Heart right ventricle (tissue), 16 donors: Measurements from ENCODE around the gene TEX12. TPM values are rescaled to one million over a fixed set of nuclear protein-coding genes. Genes with fewer than 3 reads are reported as not detected.
A peak's percentile ranks its signal among the peaks of the same experiment; 100 is the strongest.

Experiments used
- ATAC-seq, 8 donors: fragments of 200-7000 bp; cut with Tn5 transposase; one replicate each; pipeline ENCODE4 v1.9.1; 2020; ENCODE audit warnings: mild to moderate bottlenecking in 8 of 8, moderate library complexity in 8 of 8, moderate number of reproducible peaks in 1 of 8
- DNase-seq, 2 donors: peaks; one replicate each; pipeline ENCODE4 v3.0.0-alpha.2; 2020
- H3K27ac ChIP-seq, 10 donors: fragments of 200-600 bp; sonication (generic) in 2 of 10; one replicate each; pipeline versions ENCODE4 v1.5.0 to v1.8.0; 2020 to 2022; ENCODE audit warnings: mild to moderate bottlenecking in 3 of 10
- H3K27me3 ChIP-seq, 7 donors: fragments of 200-600 bp; one replicate each; pipeline ENCODE4 v1.8.0; 2021 to 2022; ENCODE audit warnings: mild to moderate bottlenecking in 2 of 7
- H3K36me3 ChIP-seq, 9 donors: fragments of 200-600 bp; sonication (generic) in 1 of 9; one replicate each; pipeline versions ENCODE4 v1.5.0 to v1.8.0; 2020 to 2022; ENCODE audit warnings: mild to moderate bottlenecking in 2 of 9
- H3K4me1 ChIP-seq, 9 donors: fragments of 200-600 bp; sonication (generic) in 1 of 9; one replicate each; pipeline versions ENCODE4 v1.5.0 to v1.8.0; 2020 to 2022; ENCODE audit warnings: mild to moderate bottlenecking in 4 of 9
- H3K4me3 ChIP-seq, 10 donors: fragments of 200-600 bp; sonication (generic) in 2 of 10; one replicate each; pipeline versions ENCODE4 v1.5.0 to v1.8.0; 2020 to 2022; ENCODE audit warnings: mild to moderate bottlenecking in 7 of 10, moderate library complexity in 2 of 10
- H3K9me3 ChIP-seq, 11 donors: fragments of 200-600 bp in 10 of 11; sonication (generic) in 2 of 11; one replicate each; pipeline versions ENCODE4 v1.5.0 to v1.8.0; 2013 to 2022; ENCODE audit warnings: mild to moderate bottlenecking in 2 of 11, control low read depth in 1 of 11, moderate library complexity in 1 of 11
- WGBS, 2 donors: extraction: QIAGEN DNeasy Blood & Tissue Kit; methylation state at CpG; one replicate each; pipeline ENCODE4 v1.1.7; 2013; ENCODE audit warnings: inconsistent platforms in 1 of 2; 5-methylcytosine and 5-hydroxymethylcytosine counted together
- intact Hi-C, 10 donors: fragments of 100-400 bp; cut with DNase I; formaldehyde crosslinking; loops; one replicate each; pipeline versions ENCODE4 v1.11.1 to v1.14.2; 2022
- polyA plus RNA-seq, 2 donors: library from polyadenylated mRNA; stranded (reverse); fragments of 200-250 nt; gene quantifications; one replicate each; pipeline ENCODE4 v1.2.3, GENCODE V29; 2013
- total RNA-seq, 10 donors: library from RNA; stranded (reverse); fragmentation: NEBNext Ultra II Directional in 3 of 10; extraction: Animal tissue kit (Norgen Biotek cat#: 25700) in 3 of 10; gene quantifications; one replicate each; pipeline versions ENCODE4 v1.2.1 to v1.2.4, GENCODE V29; 2021 to 2023
- TF ChIP-seq, protein P1 (sequence below), 9 donors: fragments of 200-600 bp; sonication (generic) in 2 of 9; IDR thresholded peaks; one replicate each; pipeline versions ENCODE4 v1.5.0 to v1.8.0; 2021 to 2022; ENCODE audit warnings: antibody characterized with exemption in 9 of 9, mild to moderate bottlenecking in 5 of 9, moderate library complexity in 1 of 9
- donor health status: Arrhythmogenic right ventricular cardiomyopathy.
- donor health status: ischemic (EF 13 %, LVEDD 7.1; RV severe dilation, severe dysfunction).
- donor health status: healthy with polysubstance abuse.
- donor health status: DM: no; HTN: yes; CAD: no.
- donor health status: DM: no; HTN: no; CAD: no.
- donor health status: ischemic (EF 25% LVEDD 6.9; RV normal size, moderate dysfunction).
- donor health status: ischemic (EF 25% LVEDD 5.7; RV mildly dilated, moderate dysfunction).
- donor health status: healthy.
- donor health status: DM: yes; HTN: yes; CAD: no.
- donor health status: Ischemic cardiomyopathy.
- donor health status: ischemic (EF 35%, LVEDD 5.7; RV mildly dilated, moderate dysfunction).
- donor health status: nonischemic (EF 11% LVEDD 7.7; RV severe dilation, severe dysfunction).
- donor health status: DM: yes; HTN: yes; CAD: no.
- donor health status: PGD.
- donor health status: ischemic (EF 29% LVEDD 5.4; RV normal size, mild dysfunction).
- donor health status: nonischemic (EF 23%, LVEDD 6.1; RV moderate dilation, normal function).

TEX12 gene
- total and polyA plus RNA-seq, 12 donors = 0.06 to 1.6 (median 0.49) TPM; not detected in 9

- peaks cover 0 to 44% (median 0%) of the 10 kb centered on the region in 9 donors for H3K36me3 ChIP-seq
- WGBS, 2 donors = 82 to 83% methylated on average over 6 of the region's 6 CpGs
- intact Hi-C loops = loop anchor here in 3 of 10 donors (2.0 to 10.0 kb wide), 4 partner anchors 65 to 1079 kb away; no protein-coding TSS in a partner anchor
These were observed 48.4 kb downstream of the TEX12 start for GRCh38 chr11:112215621-112216020.

GRCh38 chr11:112216561-112217105 lies 49.5 kb downstream of the TEX12 start:
- intact Hi-C loops = loop anchor here in 3 of 10 donors (2.0 to 10.0 kb wide), 4 partner anchors 64 to 1078 kb away; no protein-coding TSS in a partner anchor
- H3K4me3 ChIP-seq = no peak overlapping the region
- WGBS, 2 donors = 100% methylated on average over 1 of the region's 1 CpG
- H3K36me3 ChIP-seq = peaks cover 0 to 48% (median 0%) of the 10 kb centered on the region in 9 donors
- H3K27ac ChIP-seq = no peak overlapping the region
- no peaks in the 10 kb centered on the region for H3K9me3 ChIP-seq
- peaks cover 0 to 6% (median 0%) of the 10 kb centered on the region in 9 donors for H3K4me1 ChIP-seq
- H3K27me3 ChIP-seq = no peaks in the 10 kb centered on the region
- DNase-seq (no peak), ATAC-seq (no peak)
- TF ChIP-seq, protein P1, sequence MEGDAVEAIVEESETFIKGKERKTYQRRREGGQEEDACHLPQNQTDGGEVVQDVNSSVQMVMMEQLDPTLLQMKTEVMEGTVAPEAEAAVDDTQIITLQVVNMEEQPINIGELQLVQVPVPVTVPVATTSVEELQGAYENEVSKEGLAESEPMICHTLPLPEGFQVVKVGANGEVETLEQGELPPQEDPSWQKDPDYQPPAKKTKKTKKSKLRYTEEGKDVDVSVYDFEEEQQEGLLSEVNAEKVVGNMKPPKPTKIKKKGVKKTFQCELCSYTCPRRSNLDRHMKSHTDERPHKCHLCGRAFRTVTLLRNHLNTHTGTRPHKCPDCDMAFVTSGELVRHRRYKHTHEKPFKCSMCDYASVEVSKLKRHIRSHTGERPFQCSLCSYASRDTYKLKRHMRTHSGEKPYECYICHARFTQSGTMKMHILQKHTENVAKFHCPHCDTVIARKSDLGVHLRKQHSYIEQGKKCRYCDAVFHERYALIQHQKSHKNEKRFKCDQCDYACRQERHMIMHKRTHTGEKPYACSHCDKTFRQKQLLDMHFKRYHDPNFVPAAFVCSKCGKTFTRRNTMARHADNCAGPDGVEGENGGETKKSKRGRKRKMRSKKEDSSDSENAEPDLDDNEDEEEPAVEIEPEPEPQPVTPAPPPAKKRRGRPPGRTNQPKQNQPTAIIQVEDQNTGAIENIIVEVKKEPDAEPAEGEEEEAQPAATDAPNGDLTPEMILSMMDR (IDR thresholded peaks at IDR 0.05) = no peak

More at GRCh38 chr11:112215621-112216020, 48.4 kb downstream of the TEX12 start:
- Histone ChIP-seq H3K27me3 (no peaks in the 10 kb centered on the region), H3K9me3 (no peaks in the 10 kb centered on the region), H3K4me1 (peaks cover 0 to 6% (median 0%) of the 10 kb centered on the region in 9 donors), H3K27ac (no peak overlapping the region), H3K4me3 (no peak overlapping the region)
- TF ChIP-seq, protein P1 (IDR thresholded peaks at IDR 0.05) = no peak
- no peak for ATAC-seq
- DNase-seq = no peak

DNA sequence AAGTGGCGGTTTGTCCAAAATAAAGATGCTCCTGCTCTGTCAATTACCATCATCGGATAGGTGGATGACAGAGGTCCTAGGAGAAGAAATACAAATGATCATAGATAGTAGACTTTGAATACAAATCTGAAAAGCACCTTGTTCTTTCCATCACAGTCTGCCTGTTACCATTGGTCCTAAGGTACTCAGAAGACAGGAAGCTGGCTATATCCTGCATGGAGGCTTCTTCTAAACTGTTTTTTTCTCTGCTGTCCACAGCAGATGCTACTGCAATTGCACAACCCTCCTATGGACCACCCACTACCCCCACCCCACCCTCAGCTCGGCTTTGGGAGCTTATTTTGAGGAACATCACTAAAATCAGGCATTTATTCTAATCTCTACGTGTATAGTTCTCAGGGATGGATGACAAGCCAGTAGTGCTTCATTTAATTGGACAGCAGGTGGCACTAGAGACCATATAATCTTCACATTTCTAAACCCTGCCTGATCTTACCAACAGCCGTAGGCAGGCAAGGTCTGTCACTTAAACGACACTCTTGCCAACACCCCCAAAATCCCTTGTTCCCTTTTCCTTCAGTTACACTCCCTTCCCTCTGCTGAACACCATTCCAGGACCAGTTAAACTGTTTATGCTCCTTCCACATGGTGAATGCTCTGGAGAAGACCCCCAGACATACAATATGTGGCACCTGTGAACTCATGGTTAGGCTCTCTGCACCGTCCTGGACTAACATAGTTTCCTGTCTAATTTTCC lies 52.5 kb downstream of the TEX12 start:
- H3K9me3 ChIP-seq = no peaks in the 10 kb centered on the region
- H3K27ac ChIP-seq = no peak overlapping the region
- H3K27me3 ChIP-seq = no peaks in the 10 kb centered on the region
- ATAC-seq (peak; percentile 83 to 95 (median 92)), DNase-seq (peak in 1 of 2 donors; percentile 54)
- 35 to 39% methylated on average over 7 of the region's 7 CpGs for WGBS, 2 donors
- peaks cover 0 to 5% (median 0%) of the 10 kb centered on the region in 9 donors for H3K4me1 ChIP-seq
- intact Hi-C loops = loop anchor here (1.0 to 10.0 kb wide), 7 partner anchors 60 to 1075 kb away; no protein-coding TSS in a partner anchor
- TF ChIP-seq, protein P1 (IDR thresholded peaks at IDR 0.05) = peak; percentile 60 to 85 (median 81)
- H3K36me3 ChIP-seq = peaks cover 0 to 40% (median 0%) of the 10 kb centered on the region in 9 donors
- no peak overlapping the region for H3K4me3 ChIP-seq

GRCh38 chr11:112221274-112221835 lies 54.2 kb downstream of the TEX12 start:
- no peaks in the 10 kb centered on the region for H3K9me3 ChIP-seq
- peaks cover 0 to 34% (median 0%) of the 10 kb centered on the region in 9 donors for H3K36me3 ChIP-seq
- no peak overlapping the region for H3K27ac ChIP-seq
- intact Hi-C loops = loop anchor here in 4 of 10 donors (5.0 to 10.0 kb wide), 3 partner anchors 61 to 1073 kb away; no protein-coding TSS in a partner anchor
- ATAC-seq (no peak), DNase-seq (no peak)
- TF ChIP-seq, protein P1 (IDR thresholded peaks at IDR 0.05) = no peak
- WGBS, 2 donors = 67 to 78% methylated on average over 3 of the region's 3 CpGs
- no peaks in the 10 kb centered on the region for H3K27me3 ChIP-seq
- peaks cover 0 to 7% (median 0%) of the 10 kb centered on the region in 9 donors for H3K4me1 ChIP-seq
- no peak overlapping the region for H3K4me3 ChIP-seq
